K562 (cell line): ENCODE data around the gene ZBTB43.

Experiments used
- TF ChIP-seq, protein P1 (sequence below), 3 experiments: IDR thresholded peaks in 2 of 3; conservative IDR thresholded peaks in 1 of 3; 2 replicates each; pipeline ENCODE4 v1.5.1; 2011 to 2012; ENCODE audit warnings: low read length in 3 of 3, mild to moderate bottlenecking in 3 of 3, control low read depth in 2 of 3, improper control_type of control experiment in 1 of 3, inconsistent platforms in 1 of 3, low read depth in 1 of 3, mixed read lengths in 1 of 3, moderate library complexity in 1 of 3; ENCODE audit not compliant: insufficient read depth in 2 of 3
- TF ChIP-seq, protein P2 (sequence below): sonication (generic); formaldehyde crosslinking; IDR thresholded peaks from 2 replicates; pipeline ENCODE4 v1.8.1; 2022; ENCODE audit warnings: missing genetic modification reagents

DNA sequence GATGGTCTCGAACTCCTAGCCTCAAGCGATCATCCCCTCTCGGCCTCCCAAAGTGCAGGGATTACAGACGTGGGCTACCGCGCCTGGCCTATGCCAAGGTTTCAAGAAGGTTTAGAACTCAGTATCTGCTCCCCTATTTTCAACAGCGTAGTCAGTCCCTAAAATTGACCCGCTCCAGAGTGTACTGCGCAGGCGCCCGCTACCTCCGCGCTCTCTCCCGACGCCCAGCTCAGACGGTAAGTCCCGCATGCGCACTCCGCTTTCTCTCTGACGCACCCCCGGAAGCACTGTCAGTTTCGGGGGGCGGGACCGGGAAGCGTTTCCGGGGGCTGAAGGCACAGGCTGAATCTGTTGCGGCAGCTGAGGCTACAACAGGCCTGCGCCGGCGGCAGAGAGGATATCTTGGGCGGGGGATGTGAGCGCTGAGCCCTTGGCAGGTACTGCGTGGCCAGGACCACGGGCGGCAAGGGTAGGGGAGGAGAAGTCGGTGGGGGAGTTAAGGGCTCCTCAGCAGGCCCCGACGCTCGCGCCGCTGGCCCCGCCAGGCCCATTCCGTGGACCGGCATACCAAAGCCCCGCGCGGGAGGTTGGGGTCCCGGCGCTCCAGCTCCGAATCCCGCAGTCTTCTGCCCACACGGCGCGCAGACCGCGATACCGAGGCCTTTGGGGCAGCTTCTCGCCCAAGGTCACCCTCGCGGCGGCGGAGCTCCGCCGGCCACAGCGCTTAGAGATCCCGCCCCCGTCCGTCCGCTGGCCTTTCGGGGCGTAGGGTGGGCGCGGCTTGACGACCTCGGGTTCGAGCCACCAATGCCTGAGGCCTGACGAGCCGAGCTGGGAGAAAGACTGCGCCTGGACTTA is at the start of gene ZBTB43:
- TF ChIP-seq, protein P1, sequence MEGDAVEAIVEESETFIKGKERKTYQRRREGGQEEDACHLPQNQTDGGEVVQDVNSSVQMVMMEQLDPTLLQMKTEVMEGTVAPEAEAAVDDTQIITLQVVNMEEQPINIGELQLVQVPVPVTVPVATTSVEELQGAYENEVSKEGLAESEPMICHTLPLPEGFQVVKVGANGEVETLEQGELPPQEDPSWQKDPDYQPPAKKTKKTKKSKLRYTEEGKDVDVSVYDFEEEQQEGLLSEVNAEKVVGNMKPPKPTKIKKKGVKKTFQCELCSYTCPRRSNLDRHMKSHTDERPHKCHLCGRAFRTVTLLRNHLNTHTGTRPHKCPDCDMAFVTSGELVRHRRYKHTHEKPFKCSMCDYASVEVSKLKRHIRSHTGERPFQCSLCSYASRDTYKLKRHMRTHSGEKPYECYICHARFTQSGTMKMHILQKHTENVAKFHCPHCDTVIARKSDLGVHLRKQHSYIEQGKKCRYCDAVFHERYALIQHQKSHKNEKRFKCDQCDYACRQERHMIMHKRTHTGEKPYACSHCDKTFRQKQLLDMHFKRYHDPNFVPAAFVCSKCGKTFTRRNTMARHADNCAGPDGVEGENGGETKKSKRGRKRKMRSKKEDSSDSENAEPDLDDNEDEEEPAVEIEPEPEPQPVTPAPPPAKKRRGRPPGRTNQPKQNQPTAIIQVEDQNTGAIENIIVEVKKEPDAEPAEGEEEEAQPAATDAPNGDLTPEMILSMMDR (IDR thresholded peaks at IDR 0.05 in 2 of 3, conservative IDR thresholded peaks at IDR 0.05 in 1 of 3; ENCODE audit: insufficient read depth in 2 of 3, low read depth in 1 of 3, low read length in 3 of 3), result no peak
- TF ChIP-seq, protein P2, sequence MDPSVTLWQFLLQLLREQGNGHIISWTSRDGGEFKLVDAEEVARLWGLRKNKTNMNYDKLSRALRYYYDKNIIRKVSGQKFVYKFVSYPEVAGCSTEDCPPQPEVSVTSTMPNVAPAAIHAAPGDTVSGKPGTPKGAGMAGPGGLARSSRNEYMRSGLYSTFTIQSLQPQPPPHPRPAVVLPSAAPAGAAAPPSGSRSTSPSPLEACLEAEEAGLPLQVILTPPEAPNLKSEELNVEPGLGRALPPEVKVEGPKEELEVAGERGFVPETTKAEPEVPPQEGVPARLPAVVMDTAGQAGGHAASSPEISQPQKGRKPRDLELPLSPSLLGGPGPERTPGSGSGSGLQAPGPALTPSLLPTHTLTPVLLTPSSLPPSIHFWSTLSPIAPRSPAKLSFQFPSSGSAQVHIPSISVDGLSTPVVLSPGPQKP (CRISPR knock-in tag), result no peak
